NOMO-1 treated with DMSO at 0.1 percent for 48 hours (cell line): ENCODE results near the gene CERS3.
A peak's percentile ranks its signal among the peaks of the same experiment; 100 is the strongest.

Source experiments
- DNase-seq: peaks from one replicate; lab custom pipeline; 2025; ENCODE audit not compliant: unreplicated experiment; lab: John Stamatoyannopoulos, UW

CERS3 gene

DNA sequence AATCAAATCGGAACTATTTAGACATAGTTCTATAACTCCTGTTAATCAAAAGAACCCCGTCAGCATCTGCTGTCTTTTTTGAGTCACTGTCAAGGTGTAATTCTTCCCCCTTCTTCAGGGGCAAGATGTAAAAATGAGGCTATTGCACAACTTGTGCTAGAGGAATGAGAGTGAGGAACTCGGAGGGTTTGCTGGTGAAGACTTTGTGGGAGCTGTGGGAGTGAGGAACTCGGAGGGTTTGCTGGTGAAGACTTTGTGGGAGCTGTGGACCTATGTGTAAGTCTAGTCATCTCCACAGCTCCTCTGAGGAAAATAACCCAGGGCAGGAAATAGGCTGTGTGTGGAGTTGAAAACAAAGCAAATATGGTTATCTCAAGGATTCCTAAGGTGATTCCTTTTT, 2.5 kb upstream of the CERS3 start:
- DNase-seq: peak; percentile 18

DNA sequence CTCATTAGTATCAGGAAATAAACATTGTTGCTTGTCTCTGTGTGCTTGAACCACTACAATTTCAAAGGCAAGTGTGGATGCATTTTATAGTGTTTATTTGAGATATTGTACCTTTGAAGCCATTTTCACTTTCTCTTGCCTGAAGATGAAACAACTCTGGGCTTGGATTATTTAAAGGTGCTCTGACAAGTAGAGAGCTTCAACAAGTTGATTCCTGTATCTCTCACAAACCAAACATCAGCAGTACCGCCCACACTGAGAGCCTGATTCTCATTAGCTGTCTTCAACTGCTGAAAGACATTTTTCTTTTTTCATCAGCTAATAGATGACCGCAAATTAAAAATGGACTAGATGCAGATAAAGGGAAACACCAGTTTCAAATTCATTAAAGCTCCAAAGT, 806 bp upstream of the CERS3 start:
- no peak for DNase-seq

DNA sequence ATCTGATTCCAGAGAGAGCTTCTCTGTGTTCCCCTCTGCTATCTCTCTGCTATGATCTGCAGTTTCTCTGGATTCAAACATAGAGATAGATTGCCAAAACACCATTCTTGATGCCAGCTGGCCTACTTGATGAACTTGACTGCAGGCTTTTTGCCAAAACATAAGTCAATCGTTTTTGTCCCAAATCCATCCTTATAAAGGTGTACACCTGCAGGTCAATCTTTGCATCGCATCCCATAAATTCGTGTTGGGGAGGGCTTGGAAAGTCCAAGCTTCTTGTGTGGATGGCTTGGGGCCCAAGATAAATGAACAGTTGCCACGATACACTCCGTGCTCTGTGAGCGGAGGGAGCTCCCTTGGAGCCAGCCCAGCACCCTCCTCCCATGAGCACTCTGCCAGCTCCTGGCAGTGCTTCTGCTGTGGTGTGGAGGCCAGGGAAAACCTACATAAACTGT, 2.7 kb downstream of the CERS3 start:
- no peak for DNase-seq

DNA sequence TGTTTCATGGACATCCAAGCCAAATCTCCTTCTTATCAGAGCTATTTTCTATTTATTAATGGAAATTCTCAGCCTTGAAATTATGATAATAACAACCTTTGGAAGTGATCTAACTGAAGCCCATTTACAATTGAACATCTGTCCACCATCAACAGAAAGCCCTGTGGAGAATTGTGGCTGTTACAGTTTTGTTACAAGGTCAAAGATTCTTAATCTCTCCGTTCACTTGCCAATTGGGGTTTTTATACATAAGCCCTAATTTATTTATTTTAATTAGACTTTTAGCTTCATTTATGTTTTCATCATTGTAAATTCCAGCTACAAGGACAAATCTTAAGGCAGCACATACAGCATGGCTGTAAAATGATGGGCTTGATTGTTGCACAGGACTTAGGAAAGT, 3.3 kb downstream of the CERS3 start:
- DNase-seq: no peak

DNA sequence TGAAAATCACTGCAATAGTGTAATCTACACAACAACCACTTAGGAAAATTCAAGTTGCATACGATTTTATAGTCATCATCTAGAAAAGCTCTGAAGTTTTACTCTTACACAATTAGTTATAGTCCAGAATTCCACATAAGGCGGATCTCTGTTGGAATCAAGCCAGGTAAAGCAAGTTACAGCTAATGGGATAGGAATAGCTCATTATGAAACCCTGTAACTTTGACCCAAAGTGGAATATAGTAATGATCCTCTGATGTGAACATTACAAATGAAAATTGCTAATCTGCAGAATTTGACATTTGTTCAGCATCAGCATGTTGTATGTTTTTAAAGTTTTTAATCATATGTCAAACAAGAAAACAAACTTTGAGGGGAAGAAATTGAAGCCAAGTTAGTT, 4.4 kb downstream of the CERS3 start:
- no peak for DNase-seq

DNA sequence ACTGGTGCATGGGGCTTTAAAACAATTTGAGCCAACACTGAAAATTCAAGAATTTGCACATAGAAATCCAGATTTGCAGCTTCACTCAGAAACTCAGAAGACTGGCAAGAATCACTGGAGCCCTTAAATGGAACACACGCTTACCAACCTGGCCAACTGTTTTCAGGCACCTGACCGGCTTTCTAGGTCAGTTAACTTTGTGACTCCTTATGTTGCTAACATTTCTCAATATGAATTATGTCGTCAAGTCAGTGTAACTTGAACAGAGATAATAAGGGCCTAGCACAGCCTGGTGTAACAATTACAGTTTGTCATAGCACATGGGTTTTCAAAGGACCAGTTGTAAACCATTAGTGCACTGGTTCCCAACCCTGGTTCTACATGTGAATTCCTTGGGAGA, 6.8 kb downstream of the CERS3 start:
- DNase-seq: no peak

DNA sequence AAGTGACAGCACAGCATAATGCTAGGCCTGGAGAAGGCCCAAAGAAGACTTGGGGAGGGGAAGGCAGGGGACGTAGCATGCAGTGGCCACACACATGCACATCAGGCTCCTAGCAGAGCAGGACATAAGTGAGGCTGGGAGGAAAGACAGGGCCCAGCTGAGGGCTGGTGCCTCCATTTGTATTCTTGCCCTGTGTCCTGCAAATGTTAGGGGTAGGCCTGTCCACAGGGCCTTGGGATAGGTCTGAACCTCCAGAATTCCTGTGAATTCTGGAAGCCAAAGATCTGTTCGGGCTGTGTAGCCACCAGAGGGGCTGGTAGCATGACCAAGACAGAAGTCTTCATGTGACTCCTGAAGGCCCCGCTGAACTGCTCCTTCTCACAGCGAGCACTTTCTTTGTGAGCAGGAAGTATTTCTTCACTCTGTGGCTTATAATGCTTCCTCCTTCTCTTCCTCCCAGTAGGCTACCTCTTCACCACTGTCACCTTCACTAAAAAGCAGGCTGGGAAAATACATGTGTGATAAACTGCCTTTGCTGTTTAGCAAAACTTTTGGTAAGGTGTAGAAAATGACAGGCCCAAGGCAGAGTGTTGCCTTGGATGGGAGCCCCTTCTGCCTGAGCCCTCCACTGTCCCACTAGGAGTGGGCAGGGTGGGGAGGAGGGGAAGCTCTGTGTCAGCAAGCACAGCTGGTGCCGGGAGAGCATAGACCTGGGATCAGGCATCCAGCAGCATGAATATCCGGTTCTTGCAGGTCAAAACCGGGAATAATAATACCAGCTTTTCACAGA, 8.4 kb downstream of the CERS3 start:
- DNase-seq: peak; percentile 78

DNA sequence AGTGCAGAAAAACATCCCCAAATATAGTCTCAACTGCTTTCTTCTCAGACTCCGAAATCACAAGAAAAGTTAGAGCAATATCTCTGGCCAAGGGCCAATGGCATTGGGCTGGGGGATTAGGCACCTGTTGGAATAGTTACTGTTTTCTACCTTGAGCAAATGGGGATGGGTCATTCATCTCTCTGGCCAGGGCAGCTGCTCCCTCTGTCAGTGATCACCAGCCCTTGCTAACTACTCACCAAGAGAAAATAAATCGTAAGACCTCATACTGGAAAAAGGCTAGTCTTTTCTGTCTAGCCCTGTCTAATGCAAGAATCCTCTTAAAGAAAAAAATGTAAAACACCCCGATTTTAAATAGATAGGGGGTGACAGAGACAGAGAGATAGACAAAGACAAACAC, 10.9 kb downstream of the CERS3 start:
- no peak for DNase-seq

DNA sequence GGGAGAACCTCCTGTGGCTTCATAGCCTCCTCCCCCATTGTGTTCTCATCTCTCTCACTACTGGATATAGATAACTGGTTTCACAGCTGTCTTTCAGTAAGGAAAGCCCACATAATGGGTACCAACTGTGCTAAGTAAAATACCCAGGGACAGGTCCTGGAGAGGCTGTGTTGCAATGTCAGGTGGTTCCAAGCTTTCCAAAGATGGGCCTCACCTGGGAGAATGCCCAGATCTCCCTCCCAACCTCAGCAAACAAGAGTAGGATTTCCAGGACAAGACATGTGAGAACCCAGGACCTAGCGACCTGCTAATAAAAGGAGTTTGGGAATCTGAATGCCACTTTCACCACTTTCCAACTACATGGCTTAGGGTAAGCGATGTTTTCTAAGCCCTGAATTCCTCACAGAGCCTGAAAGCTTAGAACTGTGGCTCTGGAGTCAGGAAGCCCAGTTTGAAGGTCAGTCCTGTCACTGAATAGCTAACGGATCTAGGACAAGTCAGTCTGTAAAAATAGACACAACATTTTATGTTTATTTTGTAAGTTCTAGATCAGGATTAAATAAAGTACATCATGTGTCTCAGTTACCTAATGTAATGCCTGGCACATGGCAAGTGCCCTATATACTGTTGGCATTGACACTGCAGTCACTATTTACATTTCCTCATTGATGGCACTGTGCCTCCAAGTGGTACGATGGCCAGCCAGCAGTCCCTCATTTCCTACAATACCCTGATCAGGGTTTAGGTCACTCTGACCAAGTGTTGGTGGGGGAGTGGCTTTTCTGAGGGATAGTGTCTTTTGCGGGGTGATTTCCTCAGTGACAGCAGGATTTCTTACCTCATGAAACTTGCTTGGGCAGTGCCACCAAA, 11.9 kb downstream of the CERS3 start:
- DNase-seq: no peak

DNA sequence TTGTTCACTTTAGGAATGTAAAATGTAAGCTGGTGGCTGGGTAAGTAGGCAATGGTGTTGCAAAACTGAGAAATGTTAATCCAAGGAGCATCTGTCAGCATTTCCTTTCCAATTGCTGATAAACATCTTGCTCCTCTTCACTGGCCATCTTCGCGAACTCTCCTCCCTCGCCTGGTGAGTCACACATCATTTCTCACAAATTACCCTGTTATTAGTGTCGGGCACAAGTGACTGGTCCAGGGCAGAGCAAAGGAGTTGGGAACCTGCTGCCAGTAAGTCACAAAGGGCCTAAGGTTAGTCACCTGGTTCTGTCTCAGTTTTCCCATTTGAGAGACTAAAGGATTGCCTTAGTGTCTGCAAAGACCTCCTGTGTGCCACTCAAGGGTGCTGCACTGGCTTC, 13.0 kb downstream of the CERS3 start:
- peak; percentile 42 for DNase-seq

DNA sequence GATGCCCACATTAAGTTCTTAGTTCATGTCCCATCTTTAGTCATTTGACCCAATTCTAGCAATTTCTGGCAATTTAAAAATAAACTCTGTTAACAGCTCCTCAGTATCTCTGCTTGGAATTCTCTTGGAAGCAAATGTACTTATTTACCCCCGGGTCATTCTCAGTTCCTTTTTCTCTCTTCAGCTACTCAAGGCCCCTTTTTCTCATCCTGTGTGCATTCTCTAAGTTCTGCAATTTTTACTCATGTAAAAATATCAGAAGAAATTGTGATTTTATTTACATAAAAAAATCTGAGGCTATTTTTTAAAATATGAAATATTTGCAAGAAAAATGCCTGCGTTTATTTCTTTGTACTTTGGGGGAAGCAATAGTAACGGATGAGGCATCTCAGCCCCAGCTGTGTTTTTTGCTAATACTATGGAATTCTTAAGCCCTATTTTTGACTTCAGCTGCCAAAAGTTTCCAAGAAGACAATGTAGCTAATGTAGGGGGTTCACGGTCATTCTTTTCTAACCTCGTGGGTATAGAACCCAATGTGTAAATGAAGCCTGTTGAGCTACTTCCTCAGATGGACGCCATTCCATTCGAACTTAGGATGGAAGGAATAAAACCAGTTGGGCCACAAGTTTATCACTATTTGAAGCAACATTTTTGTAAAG, 20.0 kb downstream of the CERS3 start:
- DNase-seq: peak; percentile 52

DNA sequence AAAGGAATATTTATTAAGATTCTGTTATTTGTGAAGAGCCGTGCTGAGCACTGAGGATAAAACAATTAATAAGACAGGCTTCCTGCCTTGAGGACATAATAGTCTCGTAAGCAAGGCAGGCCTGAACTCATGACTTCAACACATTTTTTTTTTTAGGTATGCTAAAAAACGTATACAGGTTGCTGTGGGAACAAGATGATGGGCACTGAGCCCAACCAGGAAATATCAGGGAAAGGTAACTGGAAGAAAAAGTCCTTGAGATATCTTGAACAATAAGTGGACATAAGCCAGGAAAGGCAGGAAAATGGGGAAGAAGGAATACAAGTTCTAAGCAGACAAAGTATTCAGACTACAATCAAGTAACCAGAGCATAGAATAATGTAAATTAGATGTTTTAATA, 26.1 kb downstream of the CERS3 start:
- DNase-seq: no peak

DNA sequence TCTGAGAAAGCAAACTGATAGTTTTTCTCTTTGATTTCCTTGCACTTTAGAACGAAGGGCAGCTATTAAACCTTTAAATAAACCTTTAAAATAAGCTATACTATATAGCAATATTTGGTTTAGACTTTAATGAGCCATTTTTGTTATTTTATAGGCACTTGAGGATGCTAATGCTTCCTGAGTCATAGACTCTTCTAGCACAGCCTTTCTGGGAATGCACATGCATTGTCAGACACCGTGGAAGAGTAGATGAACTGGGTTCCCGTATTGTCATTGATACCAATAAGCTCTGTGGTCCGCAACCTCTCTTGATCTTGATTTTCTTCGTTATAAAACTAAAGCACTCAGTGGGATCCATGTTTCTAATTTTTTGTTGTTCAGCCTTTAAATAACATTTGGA, 27.6 kb downstream of the CERS3 start:
- no peak for DNase-seq

DNA sequence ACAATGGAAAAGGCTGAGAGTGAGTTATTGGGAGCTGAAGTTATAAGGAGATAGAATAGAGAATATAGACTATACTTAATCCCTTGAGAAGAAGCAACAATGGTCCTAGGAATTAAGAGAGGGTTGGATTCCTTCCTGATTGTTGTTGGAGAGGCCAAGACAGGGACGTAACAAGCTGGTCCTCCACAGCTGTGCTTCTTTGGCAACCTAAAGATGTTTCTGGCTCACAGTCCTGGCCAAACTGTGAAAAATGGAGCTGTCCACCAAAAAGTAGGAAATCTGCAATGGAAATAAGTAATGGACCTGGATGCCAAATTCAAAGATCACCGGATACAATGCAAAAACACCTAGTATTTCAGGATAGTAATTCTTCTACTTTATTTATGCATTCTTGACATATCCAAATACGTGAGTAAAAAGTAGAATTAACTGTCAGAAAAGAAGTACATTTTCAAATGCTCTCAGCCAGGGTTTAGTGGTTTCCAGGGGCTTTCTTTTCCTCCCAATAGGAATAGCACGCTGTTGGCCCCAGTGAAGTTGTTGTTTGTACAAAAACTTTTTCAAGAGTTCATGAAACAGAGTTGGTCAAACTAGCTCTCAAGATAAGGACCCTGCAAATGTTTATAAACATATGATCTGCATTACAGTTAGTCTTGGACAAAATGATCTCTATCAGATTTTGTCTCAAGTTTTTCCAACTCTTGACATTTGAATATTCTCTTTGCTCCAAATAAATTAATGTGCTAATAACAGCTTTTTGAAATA, 28.3 kb downstream of the CERS3 start:
- DNase-seq: no peak

DNA sequence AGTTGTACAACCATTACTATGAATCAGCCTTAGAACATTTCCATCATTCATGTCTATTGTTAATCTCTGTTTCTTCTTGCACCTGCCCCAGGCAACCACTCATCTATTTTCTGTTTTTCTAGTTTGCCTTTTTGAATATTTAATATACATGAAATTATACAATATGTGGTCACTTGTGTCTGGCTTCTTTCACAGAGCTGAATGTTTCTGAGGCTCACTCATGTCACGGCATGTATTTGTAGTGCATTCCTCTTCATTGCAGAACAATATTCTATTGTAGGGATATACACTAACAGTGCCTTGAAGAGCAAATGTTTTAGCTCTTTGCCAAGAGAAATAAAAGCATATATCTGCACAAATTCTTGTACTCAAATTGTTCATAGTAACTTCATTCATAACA, 32.9 kb downstream of the CERS3 start:
- DNase-seq: no peak

DNA sequence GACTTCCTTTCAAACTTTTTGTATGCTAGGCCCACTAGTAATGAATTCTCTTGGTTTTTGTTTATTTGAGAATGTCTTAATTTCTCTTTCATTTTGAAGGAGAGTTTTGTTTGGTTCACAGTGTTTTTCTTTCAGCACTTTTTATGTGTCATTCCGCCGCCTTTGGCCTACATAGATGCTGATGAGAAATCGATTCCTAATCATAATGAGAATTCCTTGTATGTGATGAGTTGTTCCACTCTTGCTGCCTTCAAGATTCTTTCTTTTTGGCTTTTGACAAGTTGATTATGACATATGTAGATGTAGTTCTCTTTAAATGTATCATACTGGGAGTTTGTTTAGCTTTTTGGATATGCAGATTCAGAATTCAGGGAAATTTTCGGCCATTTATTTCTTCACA, 35.5 kb downstream of the CERS3 start:
- no peak for DNase-seq

DNA sequence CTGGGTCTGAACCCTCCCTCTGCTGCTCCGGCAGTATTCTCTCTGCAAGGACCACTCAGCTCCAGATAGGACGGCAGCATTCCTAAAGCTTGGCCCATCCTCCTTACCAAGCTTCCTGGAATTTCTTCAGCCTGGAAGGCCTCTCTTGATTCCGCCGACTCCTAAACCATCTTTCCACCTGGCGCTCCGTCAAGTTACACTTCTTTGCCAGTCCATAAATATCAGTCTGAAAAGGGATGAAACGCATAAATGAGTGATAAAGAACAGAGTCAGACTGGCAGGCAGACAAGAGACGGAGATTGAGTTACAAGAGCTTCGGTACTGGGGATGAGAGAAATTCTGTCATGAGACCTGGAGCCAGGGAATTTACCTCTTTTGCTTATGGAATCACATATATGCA, 44.3 kb downstream of the CERS3 start:
- no peak for DNase-seq

DNA sequence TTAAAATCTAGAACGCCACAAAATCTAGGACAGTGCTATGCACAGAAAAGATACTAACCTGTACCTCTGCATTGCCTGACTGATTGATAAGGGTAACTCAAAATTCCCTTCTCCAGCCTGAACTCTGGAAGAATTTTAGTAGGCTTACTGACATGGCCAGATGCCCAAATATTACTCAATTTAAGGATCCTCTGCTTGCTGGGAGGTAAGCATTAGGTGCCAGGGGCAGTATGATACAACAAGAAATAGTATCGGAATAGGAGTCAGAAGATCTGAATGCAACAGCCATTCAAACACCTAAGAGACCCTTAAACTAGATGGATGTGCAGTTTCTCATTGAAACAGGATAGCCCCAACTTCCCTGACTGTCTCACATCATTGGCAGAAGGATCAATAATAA, 45.4 kb downstream of the CERS3 start:
- DNase-seq: no peak

DNA sequence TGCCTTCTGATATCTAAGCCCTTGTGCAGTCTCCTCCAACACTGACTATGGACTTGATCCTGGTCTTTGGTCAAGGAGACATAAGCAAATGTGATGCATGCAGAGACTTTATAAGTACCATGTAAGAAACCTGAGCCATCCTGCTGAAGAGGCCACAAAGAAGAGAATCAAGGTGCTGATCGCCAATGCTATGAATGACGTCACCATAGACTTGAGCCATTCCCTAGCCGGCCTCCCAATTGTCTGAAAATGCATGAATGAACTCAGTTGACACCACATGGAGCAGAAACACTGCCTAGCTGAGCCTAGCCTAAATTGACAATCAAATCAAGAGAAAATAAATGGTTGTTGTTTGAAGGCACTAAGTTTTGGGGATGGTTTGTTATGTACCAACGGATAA, 51.9 kb downstream of the CERS3 start:
- DNase-seq: no peak

DNA sequence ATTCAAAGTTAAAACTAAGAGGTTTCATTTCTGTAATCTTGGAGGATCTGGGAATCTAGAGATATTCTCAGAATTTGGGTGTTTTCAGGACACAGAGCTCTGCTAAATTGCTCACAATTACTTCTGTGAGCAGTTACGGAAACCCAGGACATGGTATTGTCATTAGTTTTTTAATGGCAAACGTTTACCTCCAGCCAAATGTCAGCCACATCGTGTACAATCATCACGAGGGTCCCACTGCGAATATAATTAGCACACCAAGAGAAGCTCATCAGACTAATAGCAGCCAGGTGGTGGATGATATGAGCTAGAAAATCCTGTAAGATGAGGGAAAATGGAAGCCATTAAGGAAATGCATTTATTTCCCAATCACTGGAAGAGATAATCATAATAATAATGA, 56.0 kb downstream of the CERS3 start:
- DNase-seq: no peak

DNA sequence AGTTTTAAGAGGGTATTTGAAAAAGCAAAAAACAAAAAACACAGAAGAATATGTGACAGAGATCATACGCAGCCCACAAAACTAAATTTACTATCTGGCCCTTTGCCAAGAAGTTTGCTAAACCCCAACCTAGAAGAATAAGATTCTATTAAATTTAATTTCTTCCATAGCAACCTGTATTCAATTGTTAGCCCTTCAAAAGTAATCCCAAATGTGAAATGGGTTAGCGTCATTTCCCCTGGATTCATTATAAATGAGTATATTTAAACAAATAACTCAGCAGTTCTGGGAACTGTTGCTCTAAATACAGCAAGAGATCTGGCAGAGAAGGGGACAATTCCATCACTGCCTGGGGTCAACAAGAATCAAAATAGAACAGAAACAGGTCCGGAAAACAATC, 56.8 kb downstream of the CERS3 start:
- no peak for DNase-seq
